HG02763 (cell line): Measurements from ENCODE around the gene DELE1.

Experiments used
- ATAC-seq: cut with Tn5 transposase; IDR thresholded peaks from one replicate; pipeline ENCODE4 v1.9.1; 2021; ENCODE audit warnings: mild to moderate bottlenecking, moderate library complexity; ENCODE audit not compliant: unreplicated experiment

Gene DELE1

DNA sequence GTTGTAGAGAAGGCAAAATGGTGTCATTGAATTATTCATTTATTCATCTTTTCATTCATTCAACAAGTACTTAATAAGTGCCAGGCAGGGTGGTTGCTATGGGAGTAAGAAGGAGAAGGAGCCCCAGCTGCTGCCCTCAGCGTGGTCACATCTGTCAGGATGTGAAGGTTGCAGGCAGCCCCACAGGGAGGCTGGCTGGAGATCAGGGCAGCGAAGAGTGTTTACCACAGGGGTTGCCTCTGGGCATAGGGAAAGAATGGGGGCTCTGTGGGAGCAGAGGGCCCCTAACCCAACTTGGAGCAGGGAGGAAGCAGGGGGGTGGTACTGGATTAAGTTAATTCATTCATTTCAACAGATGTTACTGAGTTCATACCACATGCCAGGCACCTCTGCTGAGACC, 28.3 kb downstream of the DELE1 start:
- ATAC-seq, result no peak

DNA sequence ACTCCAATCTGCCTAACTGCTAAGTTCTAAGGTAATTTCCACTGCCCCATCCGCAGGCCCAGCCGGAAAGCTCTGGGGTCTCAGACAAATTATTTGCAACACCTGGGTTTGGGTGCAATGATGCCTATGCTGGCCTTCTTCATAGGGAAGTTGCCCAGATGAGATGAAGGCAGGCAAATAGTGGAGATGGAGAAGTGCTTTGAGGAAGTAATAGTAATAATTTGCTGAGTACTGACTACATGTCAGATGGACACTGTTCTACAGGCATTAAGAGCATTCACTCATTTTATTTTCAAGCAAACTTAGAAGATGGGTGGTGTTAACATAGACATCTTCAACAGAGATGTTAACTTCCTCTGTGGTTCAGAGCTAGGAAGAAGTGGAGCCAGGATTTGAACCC, 30.5 kb downstream of the DELE1 start:
- no peak for ATAC-seq

DNA sequence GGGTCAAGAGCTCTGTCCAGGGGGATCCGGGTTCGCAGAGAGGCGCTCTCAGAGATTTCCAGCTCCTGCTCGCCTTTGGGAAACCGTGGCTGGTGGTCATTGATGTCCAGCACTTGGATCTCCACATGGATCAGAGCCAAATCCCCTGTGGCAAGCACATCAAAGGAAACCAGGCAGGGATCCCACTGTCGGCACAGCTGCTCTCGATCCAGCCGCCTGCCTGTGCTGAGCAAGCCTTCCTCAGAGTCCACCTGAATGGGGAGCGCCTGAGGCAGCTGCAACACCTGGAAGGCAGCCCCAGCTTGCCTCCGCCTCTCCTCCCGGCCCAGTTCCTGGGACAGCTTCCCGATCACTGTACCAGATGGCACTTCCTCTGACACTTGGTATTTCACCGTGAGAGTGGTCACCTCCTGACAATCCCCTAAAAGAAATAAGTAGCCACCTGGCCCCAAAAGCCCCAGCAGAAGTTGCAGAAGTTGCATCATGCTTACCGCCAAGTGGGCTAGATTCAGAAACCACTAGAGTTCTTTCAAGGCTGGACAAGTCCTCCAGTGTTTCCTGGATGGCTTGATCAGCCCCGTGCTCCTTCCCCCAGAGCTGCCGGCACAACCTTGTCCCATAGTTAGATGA, 33.8 kb downstream of the DELE1 start:
- no peak for ATAC-seq

DNA sequence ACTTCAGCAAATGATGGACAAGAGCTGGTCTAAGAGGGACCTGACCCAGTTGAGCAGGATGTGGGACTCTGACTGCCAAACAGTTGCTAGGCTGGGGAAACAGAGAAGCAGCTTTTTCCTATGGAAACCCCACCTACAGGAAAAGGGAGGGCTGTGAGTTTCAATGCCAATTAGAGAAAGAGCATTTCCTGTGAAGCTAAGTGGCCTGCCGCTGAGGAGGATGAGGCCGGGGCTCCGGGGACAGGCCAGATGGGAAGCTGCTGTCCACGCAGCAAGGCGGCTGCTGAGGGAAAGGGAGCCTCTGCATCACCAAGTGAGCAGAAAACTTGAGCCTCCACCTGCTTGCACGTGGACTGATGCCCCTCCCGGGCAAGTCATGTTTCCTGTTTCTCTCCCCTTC, 34.4 kb downstream of the DELE1 start, which contains the start of gene PCDH12:
TSS of gene PCDH12 (minus strand) at position 90 of the 400 bp plus-strand sequence. CDS start 351 bp downstream, outside the sequence.
- no peak for ATAC-seq

DNA sequence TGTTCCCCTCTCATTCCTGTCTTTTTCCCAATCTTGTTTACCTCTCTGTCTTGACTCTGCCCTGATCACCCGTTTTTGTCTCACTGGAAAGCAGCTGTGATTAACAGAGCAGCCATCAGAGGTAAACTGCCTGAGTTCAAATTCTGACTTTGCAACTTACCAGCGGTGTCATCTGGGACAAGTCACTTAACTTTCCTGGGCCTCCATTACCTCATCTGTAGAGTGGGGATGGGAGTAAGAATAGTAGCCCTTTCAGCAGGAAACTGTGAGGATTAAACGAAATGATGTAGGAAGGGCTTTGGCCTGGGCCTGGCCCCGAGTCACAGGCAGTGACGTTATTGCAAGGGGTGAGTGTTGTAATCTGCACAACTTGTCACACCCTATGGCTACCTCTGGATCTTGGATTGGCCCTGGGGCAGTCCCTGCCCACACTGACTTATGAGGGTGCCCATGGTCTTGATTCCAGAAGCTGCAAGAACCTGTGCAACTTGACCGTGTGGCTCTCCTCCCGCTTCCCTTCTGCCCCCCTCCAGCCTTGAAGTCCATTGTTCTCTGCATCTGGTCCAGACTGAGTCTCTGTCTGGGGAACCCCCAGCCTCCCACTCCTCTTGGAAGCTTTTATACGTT, 35.0 kb downstream of the DELE1 start:
- no peak for ATAC-seq

DNA sequence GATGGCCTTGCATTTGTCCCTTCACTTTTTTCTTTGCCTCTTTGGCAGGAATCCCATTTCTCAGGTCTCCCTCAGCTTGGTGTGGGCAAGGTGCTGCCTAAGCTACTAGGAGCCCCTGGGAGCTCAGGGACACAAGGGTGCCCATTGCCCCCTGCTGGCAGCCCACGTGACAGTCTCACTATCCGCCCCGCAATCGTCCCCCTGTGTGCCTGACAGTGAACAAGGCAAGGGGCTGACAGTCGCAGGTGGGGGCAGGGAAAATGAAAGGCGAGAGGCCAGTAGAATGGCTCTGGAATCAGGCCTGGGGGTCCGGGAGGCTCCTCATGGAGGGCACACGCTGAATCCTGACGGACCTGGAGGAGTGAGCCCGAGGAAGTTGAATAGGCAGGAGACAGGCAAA, 36.3 kb downstream of the DELE1 start:
- ATAC-seq, result no peak

DNA sequence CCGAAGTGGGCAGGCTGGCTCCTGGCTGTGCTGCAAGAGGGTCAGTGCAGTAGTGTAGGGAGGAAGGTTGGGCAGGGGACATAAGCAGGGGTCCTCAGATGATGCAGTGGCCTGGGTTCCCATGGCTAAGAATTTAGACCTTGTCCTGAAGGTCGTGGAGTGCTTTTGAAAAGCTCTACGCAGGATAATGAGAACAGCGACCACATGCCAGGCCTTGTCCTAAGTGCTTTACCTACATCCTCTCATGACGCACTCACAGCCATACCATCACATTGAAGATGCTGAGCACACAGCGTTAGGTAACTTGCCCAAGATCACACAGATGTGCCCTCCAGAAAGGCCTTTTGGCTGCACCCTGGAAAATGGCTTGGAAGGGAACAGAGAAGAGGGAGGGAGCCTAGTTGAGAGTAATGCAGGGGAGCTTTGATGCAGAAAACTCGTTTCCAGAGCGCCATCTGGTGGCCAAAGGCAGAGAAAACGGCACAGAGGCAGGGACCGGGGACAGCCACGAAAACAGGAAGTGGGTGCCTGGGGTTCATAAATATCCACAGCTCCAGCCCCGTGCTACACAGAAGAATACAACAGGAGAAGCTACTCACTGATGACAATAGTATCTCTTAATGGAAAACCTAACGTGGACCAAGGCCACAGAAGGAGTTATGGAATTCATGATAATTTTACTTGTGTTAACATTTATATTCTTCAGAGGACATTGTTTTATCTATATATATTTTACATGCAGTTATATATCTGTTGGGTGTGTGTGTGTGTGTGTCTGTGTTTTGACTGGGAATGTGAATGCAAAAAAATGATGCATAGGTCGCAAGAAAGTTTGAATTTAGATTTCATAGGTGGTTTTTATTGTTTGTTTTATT, 37.0 kb downstream of the DELE1 start:
- peak; percentile 96 for ATAC-seq

DNA sequence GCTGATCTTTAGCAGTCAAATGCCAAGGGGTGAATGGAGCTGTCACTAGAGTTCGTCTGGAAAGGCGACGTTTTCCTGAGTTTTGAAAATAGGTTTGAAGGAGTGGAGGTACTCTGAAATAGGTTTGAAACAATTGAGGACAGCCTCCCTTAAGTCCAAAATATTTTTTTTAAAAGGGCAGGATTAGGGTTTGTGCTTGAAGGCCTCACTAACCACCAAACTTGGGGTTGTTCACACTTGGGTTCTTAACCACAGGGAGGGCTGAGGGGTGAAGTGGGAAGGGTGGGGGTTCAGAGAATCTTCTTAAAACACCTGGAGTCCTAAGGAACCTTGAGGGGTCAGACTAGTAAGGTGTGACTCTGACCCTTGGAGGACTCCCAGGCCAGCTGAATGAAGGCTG, 37.8 kb downstream of the DELE1 start:
- no peak for ATAC-seq

DNA sequence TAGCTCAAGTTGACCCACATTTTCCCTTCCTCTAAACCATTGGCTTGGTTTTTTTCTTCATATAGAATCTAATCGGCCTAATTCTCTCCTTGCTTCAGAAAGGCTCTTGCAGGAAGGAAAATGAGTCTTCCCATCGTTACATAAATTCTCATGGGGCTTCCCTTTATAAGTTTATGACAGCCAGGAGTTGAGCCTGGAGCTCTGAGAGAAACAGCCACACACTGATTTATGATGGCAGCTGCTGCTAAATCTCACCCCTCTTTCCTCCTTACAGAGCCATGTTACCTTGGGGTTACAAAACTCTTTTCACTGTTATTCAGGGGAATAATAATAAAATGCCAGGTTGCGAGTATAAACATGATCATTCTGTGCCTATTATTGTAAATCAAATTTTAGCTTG, 40.0 kb downstream of the DELE1 start:
- no peak for ATAC-seq

DNA sequence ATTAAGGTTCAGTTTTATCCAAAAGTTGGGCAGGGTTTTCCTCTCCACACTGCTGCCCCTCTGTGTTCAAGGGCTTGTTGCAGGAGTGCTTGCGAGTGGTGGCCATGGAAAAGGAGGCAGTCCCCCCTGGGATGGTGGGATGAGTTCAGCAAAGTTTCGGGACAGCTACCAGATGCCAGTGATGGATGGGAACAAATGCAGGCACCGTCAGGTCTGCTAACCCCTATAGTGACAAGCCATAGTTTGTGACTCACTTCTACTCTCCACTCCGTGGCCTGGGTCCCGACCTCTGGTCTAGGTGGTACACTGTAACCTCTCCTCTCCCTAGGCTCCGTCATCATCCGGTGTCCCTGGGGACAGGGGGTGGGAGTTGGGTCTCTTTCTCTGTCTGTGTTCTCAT, 41.4 kb downstream of the DELE1 start:
- ATAC-seq, result no peak

DNA sequence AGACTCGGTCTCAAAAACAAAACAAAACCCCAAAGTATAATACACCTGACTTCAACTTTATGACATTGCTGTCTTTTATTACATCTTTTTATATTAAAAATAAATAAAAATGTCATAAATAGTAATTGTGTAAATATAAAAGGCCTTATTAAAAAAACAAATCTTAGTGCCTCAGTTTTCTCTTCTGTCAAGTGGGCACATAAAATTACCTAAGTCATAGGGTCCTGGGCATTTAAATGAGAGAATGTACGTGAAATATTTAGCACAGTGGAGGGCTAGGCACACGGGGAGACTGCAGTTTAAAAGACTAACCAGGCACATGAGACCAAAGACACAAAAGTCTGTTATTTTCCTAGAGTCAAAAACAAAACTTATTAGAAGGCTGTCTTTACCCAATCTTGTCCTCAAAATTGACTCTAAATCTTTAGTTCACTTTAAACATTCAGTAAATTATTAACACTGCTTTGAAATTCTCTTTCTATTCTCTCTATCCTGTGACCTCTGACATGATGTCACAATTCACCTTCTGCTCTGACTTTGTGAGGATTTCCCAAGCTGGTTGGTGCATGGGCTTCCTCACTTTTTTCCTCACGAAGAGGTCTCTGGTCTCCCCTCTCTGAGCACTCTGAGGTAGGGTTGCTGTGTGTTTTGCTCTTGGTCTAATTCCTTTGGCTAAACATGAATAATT, 42.7 kb downstream of the DELE1 start:
- ATAC-seq, result no peak

DNA sequence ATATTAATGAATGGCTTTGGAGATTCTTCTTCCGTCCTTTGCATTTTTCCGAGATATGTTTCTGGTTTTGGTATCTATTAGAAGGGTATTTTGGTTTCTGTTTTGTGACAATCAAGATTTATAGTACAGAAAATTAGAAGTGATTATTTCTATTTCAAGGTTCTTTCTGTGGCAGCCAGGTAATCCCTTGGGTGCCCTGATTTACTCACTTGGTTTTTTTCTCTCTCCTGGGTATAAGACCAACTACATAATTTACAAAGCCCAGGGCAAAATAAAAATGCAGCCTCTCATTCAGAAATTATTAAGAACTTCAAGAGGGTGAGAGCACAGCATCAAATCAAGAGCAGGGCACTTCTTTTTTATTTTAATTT, 43.3 kb downstream of the DELE1 start:
- ATAC-seq, result no peak

DNA sequence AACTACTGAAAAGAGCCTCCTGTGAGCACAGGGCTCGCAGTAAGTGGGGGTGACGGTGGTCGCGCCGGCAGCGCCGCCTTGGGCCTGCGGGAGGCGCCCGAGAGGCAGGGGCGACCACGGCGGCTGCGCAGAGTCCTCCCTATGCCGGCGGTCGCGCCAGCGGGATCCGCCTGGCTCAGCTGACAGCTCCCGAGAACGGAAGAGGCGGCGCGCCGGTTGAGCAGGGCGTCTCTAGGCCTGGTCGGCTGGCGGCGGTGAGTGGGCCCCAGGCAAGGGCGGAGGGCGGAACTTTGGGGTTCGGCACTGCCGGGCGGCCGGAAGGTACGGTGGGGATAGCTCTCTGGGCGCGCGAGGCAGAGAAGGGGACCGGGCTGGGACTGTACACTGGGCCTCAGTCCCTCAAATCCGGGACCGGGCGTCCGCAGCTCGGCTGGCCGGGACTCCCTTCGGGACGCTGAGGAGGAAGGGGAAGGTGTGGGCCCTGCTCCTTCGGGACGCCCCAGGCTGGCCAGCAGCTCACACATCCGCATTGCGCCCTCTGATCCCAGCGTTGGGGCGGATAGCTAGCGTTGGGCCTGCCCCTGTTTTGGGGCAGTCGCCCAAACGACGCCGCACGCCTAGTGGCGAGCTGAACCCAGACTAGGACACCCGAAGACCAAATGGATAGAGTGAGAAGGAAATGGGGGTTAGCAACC, 45.4 kb downstream of the DELE1 start, which contains the start of gene RNF14:
TSS of gene RNF14 (plus strand) at position 192 of the 695 bp plus-strand sequence. CDS start 4,484 bp downstream, outside the sequence.
- peak; percentile 91 for ATAC-seq

DNA sequence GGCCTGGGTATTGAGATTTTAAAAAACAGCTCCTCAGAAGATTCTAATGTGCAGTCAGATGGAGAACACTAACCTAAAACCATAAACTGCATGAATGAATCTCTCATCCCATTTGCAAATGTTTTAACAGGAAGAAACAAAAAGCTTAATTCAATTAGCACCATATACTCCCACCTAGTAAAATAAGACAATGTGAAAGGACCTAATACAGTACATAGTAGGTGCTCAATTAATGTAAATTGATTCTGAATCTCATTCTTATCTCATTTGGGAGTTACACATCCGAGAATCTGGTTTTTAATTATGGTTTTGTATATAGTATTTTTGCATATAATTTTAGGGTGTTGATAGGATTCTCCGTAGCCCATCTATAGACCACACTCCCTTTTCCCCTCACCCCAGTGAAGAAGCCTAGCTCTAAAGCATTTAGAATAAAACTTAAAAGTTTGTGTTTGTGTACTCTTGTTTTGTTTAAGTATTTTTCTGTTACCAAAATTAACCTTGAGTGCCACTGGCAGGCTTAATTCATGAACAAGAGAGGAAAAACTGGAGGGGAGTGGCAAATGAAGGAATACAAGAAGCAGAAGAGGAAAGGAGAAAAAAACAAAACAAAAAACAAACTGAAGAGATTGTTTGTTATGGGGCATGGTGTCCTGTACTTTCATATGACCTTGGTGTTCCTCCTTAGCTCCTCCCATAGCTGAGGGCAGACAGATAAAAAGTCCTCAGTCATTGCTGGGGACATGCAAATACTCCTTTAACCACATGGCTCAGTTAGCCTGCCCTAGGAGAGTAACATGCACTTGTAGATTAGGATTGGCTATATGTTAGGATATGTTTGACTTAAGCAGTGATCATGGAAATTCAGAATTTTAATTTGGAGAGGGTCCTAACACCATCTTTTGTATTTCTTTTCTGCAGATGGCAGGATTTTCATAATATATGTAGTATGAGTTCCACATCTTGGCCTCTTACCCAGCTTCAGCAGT, 46.4 kb downstream of the DELE1 start:
- ATAC-seq, result peak; percentile 51

DNA sequence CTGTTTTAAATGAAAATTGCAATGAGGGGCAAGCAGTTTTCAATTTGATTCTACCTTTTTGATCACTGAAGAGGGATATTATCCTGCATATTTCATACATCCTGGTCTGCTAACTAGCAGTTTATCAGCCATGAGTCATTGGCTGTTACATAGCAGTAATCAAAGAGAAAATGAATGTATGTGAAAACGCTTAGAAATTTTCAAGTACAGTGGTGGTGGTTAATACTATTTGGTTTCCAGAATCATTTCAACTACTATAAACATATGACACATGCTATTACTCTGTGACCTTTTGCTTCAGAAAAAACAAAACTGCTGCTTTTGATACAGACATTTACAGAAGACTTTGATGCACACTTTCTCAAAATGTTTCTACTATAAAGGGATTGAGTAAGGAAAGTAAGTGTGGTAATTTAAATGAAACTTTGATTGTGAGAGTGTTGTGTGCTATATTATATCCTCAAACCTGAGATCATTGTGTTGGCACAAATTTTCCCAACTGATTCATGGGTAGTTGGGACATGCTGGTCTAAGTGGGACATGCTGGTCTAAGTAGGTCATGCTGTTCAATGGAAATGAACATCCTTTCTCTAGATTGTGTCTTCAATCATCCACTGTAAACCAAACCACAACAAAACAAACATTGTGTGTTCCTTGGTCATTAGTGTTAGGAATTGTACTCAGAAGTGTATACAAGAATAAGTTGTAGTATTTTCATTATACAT, 50.4 kb downstream of the DELE1 start:
- ATAC-seq, result no peak

DNA sequence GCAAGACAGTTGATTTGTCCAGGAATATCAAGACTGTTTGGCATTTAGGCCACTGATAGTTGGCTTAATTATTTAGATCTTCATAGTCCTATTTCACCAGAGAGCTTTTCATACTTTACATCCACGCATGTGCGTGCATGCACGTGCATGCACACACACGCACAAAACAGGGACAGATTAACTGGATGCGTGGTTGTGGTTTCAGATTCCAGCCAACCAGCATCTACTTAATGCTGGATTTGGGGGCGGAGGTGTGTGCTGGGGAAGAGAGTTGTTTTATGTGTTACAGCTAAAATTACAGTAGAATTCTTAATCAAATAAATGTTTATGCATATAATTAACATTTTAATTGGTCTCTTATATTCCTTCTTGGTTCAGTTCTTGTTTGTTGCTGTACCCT, 52.5 kb downstream of the DELE1 start:
- no peak for ATAC-seq

DNA sequence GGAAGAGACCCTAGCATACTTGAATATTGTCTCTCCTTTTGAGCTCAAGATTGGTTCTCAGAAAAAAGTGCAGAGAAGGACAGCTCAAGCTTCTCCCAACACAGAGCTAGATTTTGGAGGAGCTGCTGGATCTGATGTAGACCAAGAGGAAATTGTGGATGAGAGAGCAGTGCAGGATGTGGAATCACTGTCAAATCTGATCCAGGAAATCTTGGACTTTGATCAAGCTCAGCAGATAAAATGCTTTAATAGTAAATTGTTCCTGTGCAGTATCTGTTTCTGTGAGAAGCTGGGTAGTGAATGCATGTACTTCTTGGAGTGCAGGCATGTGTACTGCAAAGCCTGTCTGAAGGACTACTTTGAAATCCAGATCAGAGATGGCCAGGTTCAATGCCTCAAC, 54.7 kb downstream of the DELE1 start:
- no peak for ATAC-seq

DNA sequence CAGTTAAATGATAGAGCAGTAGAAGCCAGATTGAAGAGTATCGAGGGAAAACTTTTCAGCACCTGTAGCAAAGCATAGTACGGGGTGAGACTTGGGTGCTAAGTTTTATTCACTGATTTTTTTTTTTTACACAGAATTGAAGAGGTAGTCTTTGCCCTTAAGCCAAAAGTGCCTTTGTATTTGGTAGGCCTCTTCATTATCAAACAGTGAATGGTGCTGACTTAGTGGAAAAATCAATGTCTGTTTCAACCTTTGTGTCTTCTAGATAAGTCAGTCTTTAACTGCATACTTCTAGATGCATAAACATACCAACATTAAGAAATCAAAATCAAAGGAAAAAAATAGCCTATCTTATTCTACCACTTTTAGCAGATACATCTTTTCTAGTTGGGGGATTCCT, 59.0 kb downstream of the DELE1 start:
- ATAC-seq, result no peak

DNA sequence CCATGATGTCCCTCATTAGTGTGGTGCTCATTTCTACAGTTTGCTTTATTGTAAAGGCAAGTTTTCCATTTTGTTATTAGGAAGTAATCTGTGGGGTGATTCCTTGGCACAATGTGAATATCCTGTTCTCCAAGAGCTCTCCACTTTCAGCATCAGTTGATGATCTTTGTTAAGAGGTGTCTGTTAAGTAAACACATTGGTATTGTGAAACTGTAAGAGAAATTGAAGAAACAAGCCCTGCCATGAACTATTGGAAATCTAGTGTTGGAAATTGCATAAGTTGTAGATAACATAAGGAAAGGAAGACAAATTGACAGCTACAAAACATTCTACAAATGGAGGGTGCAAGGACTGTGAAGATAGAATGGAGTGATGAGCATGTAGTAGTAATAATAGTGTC, 62.4 kb downstream of the DELE1 start:
- no peak for ATAC-seq
